ENCODE data around the gene CAPZB.

The CAPZB gene

GRCh38 chr1:19425646-19426239 lies 59.6 kb downstream of the CAPZB start:
- in situ Hi-C loops (cut with HindIII; ENCODE audit: low sequenced_read_pairs), result no loop called here
- H3K4me3 ChIP-seq (ENCODE audit: low read depth, low read length), result no peak overlapping the region
- TF ChIP-seq CTCF (IDR thresholded peaks at IDR 0.05; ENCODE audit: low read depth, low read length, missing control alignments), result no peak
- DNase-seq (ENCODE audit: low read depth), result no peak

GRCh38 chr1:19424651-19425570 lies 60.4 kb downstream of the CAPZB start:
- no peak for DNase-seq (ENCODE audit: low read depth)
- in situ Hi-C loops (cut with HindIII; ENCODE audit: low sequenced_read_pairs), result no loop called here
- H3K4me3 ChIP-seq (ENCODE audit: low read depth, low read length), result no peak overlapping the region
- no peak for TF ChIP-seq CTCF (IDR thresholded peaks at IDR 0.05; ENCODE audit: low read depth, low read length, missing control alignments)

GRCh38 chr1:19423130-19423529 lies 62.2 kb downstream of the CAPZB start:
- no peak for TF ChIP-seq CTCF (IDR thresholded peaks at IDR 0.05; ENCODE audit: low read depth, low read length, missing control alignments)
- no peak for DNase-seq (ENCODE audit: low read depth)
- in situ Hi-C loops (cut with HindIII; ENCODE audit: low sequenced_read_pairs), result no loop called here
- H3K4me3 ChIP-seq (ENCODE audit: low read depth, low read length), result no peak overlapping the region

DNA sequence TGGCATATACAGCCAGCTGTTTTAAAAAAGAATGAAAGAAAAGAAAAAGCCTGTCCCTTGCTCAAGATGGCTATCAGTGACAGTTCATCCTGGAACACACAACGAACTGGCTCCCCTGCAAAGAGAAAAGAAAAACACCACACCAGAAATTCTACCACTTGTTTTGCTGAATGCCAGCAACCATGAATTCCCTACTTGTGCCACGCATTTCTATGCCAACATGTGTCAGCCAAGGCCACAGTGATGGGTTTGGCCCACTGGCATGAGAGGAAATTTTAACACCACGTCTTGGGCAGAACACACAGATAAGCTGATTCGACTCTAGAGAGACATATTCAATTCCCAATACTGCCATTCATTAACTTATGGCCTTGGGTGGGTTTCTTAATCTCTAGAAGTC lies 64.0 kb downstream of the CAPZB start:
- in situ Hi-C loops (cut with HindIII; ENCODE audit: low sequenced_read_pairs), result no loop called here
- no peak overlapping the region for H3K4me3 ChIP-seq (ENCODE audit: low read depth, low read length)
- no peak for TF ChIP-seq CTCF (IDR thresholded peaks at IDR 0.05; ENCODE audit: low read depth, low read length, missing control alignments)
- no peak for DNase-seq (ENCODE audit: low read depth)

DNA sequence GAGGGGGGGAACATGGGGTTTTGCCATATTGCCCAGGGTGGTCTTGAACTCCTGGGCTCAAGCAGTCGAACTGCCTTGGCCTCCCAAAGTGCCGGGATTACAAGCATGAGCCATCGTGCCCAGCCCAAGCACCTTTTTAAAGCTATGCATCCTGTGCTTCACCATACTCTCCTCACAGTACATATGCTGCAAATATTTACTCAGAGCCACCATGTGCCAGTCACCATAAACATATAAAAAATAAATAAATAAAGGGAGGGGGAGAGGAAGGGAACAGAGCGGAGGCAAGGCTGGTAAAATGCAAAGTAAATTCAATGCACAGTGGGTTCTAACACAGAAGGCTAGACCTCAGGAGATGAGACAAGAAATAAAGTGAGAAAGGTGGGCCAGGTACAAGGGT lies 64.7 kb downstream of the CAPZB start:
- TF ChIP-seq CTCF (IDR thresholded peaks at IDR 0.05; ENCODE audit: low read depth, low read length, missing control alignments), result no peak
- H3K4me3 ChIP-seq (ENCODE audit: low read depth, low read length), result no peak overlapping the region
- no peak for DNase-seq (ENCODE audit: low read depth)
- in situ Hi-C loops (cut with HindIII; ENCODE audit: low sequenced_read_pairs), result no loop called here

- no peak overlapping the region for H3K4me3 ChIP-seq (ENCODE audit: low read depth, low read length)
- DNase-seq (ENCODE audit: low read depth), result no peak
- no peak for TF ChIP-seq CTCF (IDR thresholded peaks at IDR 0.05; ENCODE audit: low read depth, low read length, missing control alignments)
- in situ Hi-C loops (cut with HindIII; ENCODE audit: low sequenced_read_pairs), result no loop called here
Measured at GRCh38 chr1:19419691-19420090, 65.6 kb downstream of the CAPZB start.

Data from astrocyte of the cerebellum (primary cell).